RWPE1 (cell line): ENCODE data around the gene FAM107B.

ENCODE experiments used
- CTCF ChIA-PET: fragments of 350-600 bp; sonication (Branson Sonifier 250); formaldehyde crosslinking; extraction: SDS; loops from one replicate; lab custom pipeline; 2021; lab: Yijun Ruan, JAX
- POLR2A ChIA-PET: fragments of 400-600 bp; formaldehyde crosslinking; extraction: SDS; loops from one replicate; lab custom pipeline; 2020; ENCODE audit warnings: antibody characterized with exemption; ENCODE audit not compliant: low non-redundant PET; lab: Yijun Ruan, JAX
- DNase-seq: peaks from one replicate; pipeline ENCODE4 v3.0.0; 2012; ENCODE audit warnings: low spot score
- H3K27ac ChIP-seq: fragments of 450-650 bp; 2 replicates; pipeline ENCODE4 v1.5.1; 2017
- TF ChIP-seq, protein P1 (sequence below): fragments of 450-650 bp; conservative IDR thresholded peaks from 2 replicates; pipeline ENCODE4 v1.5.1; 2017; ENCODE audit warnings: low read depth, mild to moderate bottlenecking

The FAM107B gene

DNA sequence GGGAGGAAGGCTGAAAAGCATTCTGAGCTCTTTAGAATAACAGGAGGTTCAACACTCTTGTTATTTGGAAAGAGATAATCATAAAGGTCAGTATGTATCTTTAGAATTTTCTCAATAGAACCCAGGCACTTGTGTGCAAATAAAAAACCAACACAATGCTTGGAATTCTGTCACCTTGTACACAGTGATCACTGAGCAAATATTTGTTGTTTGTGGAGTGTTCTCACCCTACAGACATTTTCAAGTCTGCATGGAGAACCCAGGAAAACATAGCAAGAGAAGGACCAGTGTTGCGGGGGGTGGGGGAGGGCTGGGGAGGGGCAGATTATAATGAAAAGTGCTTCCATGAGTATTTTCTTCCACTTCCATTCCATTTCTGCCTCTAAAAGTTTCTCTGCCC, 87.4 kb downstream of the FAM107B start:
- CTCF ChIA-PET, result interaction anchor here (0.6 kb wide), 1 partner anchor 51 kb away, joined by 4 read pairs; no protein-coding TSS in a partner anchor
- POLR2A ChIA-PET, result no interaction called here
- TF ChIP-seq, protein P1, sequence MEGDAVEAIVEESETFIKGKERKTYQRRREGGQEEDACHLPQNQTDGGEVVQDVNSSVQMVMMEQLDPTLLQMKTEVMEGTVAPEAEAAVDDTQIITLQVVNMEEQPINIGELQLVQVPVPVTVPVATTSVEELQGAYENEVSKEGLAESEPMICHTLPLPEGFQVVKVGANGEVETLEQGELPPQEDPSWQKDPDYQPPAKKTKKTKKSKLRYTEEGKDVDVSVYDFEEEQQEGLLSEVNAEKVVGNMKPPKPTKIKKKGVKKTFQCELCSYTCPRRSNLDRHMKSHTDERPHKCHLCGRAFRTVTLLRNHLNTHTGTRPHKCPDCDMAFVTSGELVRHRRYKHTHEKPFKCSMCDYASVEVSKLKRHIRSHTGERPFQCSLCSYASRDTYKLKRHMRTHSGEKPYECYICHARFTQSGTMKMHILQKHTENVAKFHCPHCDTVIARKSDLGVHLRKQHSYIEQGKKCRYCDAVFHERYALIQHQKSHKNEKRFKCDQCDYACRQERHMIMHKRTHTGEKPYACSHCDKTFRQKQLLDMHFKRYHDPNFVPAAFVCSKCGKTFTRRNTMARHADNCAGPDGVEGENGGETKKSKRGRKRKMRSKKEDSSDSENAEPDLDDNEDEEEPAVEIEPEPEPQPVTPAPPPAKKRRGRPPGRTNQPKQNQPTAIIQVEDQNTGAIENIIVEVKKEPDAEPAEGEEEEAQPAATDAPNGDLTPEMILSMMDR, result no peak
- DNase-seq, result no peak
- H3K27ac ChIP-seq, result no peak overlapping the region

DNA sequence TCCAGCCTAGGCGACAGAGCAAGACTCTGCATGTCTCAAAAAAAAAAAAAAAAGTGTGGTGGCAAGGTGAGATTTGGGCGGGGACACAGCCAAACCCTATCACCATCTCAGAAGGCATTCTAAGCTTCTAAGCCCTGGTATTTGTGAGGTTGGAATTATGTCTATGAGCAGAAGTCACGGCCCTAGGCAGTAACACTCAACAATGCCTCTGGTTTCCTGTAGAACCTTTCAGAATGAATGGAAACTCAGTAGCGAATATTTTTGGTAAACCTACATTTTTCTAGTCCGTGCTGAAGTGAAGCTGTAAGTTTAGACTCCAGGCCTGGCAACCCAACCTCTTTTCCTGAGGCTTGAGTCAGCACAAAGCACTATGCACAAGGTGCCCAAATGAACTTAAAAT, 88.3 kb downstream of the FAM107B start:
- no peak for DNase-seq
- no peak overlapping the region for H3K27ac ChIP-seq
- CTCF ChIA-PET, result interaction anchor here (0.6 kb wide), 1 partner anchor 509 kb away, joined by 7 read pairs; no protein-coding TSS in a partner anchor
- POLR2A ChIA-PET, result no interaction called here
- TF ChIP-seq, protein P1, result no peak

- H3K27ac ChIP-seq, result no peak overlapping the region
- TF ChIP-seq, protein P1, result no peak
- POLR2A ChIA-PET, result no interaction called here
- CTCF ChIA-PET, result no interaction called here
- DNase-seq, result no peak
These were observed 90.3 kb downstream of the FAM107B start for GRCh38 chr10:14684354-14684753.

- TF ChIP-seq, protein P1, result no peak
- POLR2A ChIA-PET, result no interaction called here
- CTCF ChIA-PET, result no interaction called here
- DNase-seq, result no peak
- no peak overlapping the region for H3K27ac ChIP-seq
These were observed 91.4 kb downstream of the FAM107B start for GRCh38 chr10:14683256-14683655.

- CTCF ChIA-PET, result interaction anchor here (0.5 kb wide), 1 partner anchor 145 kb away, joined by 4 read pairs; no protein-coding TSS in a partner anchor
- POLR2A ChIA-PET, result no interaction called here
- no peak overlapping the region for H3K27ac ChIP-seq
- DNase-seq, result no peak
- TF ChIP-seq, protein P1, result no peak
These were observed 92.9 kb downstream of the FAM107B start for GRCh38 chr10:14681802-14682201.

DNA sequence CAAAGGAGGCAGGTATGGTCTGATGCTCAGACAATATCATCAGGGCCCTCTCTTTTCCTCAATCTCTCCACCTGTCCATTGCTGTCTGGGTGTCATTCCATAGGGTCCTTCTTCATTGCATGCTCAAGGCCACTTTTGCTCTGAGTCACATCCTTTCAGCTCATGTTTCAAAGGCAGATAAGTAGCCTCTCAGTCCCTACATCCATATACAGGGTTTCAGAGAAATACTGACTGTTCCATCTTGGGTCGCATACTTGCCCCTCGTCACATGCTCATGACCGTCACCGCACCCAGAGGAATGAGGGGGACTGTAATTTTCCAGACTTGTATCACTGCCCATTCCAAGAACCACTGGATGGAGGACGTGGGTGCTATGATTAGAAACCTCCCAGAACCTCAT, 93.4 kb downstream of the FAM107B start:
- CTCF ChIA-PET, result no interaction called here
- no peak for DNase-seq
- POLR2A ChIA-PET, result no interaction called here

More for the DNA sequence above, 93.4 kb downstream of the FAM107B start:
- H3K27ac ChIP-seq, result no peak overlapping the region
- TF ChIP-seq, protein P1, result no peak
